ENCODE data around the gene SPINK1.

SPINK1 gene

DNA sequence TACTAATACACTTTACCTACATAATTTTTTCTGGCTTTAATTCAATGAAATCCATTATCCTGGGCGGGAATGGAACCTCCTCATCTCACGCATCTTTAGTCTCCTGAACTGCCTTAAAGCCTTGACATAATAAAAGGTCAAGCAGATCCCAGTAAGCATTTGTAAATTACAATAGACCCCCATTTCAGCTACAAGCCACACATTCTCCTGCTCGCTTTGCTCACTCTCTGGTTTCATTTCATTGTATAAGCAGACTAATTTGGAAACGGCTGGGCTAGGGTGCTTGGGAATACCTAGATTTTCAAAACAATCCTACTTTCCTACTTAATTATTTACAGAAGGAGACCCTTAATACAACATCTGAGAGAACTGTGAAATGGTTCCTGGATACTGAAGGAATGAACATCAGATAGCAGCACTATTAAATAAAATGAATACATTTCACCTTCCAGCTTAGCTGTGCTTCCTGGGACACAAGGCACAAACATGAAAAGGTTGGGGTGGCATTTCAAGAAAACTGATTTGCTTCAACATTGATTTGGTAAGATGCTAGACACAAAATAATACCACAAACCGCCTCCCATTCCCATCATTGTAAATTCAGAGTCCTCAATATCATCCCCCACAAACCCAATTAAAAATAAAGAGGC is 50.4 kb downstream of the SPINK1 start:
- no peak for TF ChIP-seq TCF4 (CRISPR knock-in tag; IDR thresholded peaks at IDR 0.05; ENCODE audit: borderline replicate concordance)
- no peak for TF ChIP-seq CSDC2 (CRISPR knock-in tag; IDR thresholded peaks at IDR 0.05)
- no peak for TF ChIP-seq ESRRG (CRISPR knock-in tag; IDR thresholded peaks at IDR 0.05)
- TF ChIP-seq SNAI2 (CRISPR knock-in tag; IDR thresholded peaks at IDR 0.05), result no peak
- TF ChIP-seq, protein P1, sequence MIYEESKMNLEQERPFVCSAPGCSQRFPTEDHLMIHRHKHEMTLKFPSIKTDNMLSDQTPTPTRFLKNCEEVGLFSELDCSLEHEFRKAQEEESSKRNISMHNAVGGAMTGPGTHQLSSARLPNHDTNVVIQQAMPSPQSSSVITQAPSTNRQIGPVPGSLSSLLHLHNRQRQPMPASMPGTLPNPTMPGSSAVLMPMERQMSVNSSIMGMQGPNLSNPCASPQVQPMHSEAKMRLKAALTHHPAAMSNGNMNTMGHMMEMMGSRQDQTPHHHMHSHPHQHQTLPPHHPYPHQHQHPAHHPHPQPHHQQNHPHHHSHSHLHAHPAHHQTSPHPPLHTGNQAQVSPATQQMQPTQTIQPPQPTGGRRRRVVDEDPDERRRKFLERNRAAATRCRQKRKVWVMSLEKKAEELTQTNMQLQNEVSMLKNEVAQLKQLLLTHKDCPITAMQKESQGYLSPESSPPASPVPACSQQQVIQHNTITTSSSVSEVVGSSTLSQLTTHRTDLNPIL (CRISPR knock-in tag; IDR thresholded peaks at IDR 0.05; ENCODE audit: low read depth), result no peak
- TF ChIP-seq, protein P2, sequence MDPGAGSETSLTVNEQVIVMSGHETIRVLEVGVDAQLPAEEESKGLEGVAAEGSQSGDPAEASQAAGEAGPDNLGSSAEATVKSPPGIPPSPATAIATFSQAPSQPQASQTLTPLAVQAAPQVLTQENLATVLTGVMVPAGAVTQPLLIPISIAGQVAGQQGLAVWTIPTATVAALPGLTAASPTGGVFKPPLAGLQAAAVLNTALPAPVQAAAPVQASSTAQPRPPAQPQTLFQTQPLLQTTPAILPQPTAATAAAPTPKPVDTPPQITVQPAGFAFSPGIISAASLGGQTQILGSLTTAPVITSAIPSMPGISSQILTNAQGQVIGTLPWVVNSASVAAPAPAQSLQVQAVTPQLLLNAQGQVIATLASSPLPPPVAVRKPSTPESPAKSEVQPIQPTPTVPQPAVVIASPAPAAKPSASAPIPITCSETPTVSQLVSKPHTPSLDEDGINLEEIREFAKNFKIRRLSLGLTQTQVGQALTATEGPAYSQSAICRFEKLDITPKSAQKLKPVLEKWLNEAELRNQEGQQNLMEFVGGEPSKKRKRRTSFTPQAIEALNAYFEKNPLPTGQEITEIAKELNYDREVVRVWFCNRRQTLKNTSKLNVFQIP (CRISPR knock-in tag; IDR thresholded peaks at IDR 0.05; ENCODE audit: borderline replicate concordance, low read depth), result no peak
- TF ChIP-seq PPARA (CRISPR knock-in tag; IDR thresholded peaks at IDR 0.05; ENCODE audit: borderline replicate concordance), result no peak
- no peak for TF ChIP-seq GLIS3 (CRISPR knock-in tag; IDR thresholded peaks at IDR 0.05)
- TF ChIP-seq ZNF8 (CRISPR knock-in tag; IDR thresholded peaks at IDR 0.05), result no peak
- no peak for TF ChIP-seq RARB (CRISPR knock-in tag; IDR thresholded peaks at IDR 0.05)
- TF ChIP-seq ZFP3 (CRISPR knock-in tag; IDR thresholded peaks at IDR 0.05), result no peak
- TF ChIP-seq TSHZ2 (CRISPR knock-in tag; IDR thresholded peaks at IDR 0.05), result no peak
- no peak for ATAC-seq

GRCh38 chr5:147779694-147780093 is 51.8 kb downstream of the SPINK1 start:
- TF ChIP-seq RARB (CRISPR knock-in tag; IDR thresholded peaks at IDR 0.05) (no peak), TSHZ2 (CRISPR knock-in tag; IDR thresholded peaks at IDR 0.05) (no peak), ZNF8 (CRISPR knock-in tag; IDR thresholded peaks at IDR 0.05) (no peak), ZFP30 (CRISPR knock-in tag; IDR thresholded peaks at IDR 0.05) (no peak), ESRRG (CRISPR knock-in tag; IDR thresholded peaks at IDR 0.05) (no peak), ZNF565 (CRISPR knock-in tag; conservative IDR thresholded peaks at IDR 0.05; ENCODE audit: low read depth) (no peak), CSDC2 (CRISPR knock-in tag; IDR thresholded peaks at IDR 0.05) (no peak), BACH2 (CRISPR knock-in tag; IDR thresholded peaks at IDR 0.05; ENCODE audit: borderline replicate concordance) (no peak), PPARA (CRISPR knock-in tag; IDR thresholded peaks at IDR 0.05; ENCODE audit: borderline replicate concordance) (no peak), ZNF70 (CRISPR knock-in tag; IDR thresholded peaks at IDR 0.05) (no peak), ISL1 (CRISPR knock-in tag; IDR thresholded peaks at IDR 0.05) (no peak), ZC3H10 (CRISPR knock-in tag; IDR thresholded peaks at IDR 0.05) (no peak), PATZ1 (CRISPR knock-in tag; IDR thresholded peaks at IDR 0.05; ENCODE audit: borderline replicate concordance) (no peak), ARNTL (CRISPR knock-in tag; IDR thresholded peaks at IDR 0.05; ENCODE audit: borderline replicate concordance, low read depth) (no peak)
- TF ChIP-seq, protein P1 (CRISPR knock-in tag; IDR thresholded peaks at IDR 0.05; ENCODE audit: low read depth), result no peak
- TF ChIP-seq, protein P2 (CRISPR knock-in tag; IDR thresholded peaks at IDR 0.05; ENCODE audit: borderline replicate concordance, low read depth), result no peak
- no peak for ATAC-seq

All from SK-N-SH treated with all-trans-retinoic acid at 6 μM for 48 hours (cell line).